Fibroblast of skin of right quadriceps (primary cell): ENCODE results near the gene COLGALT1.
"Not testable (repeated sequence)": the region's sequence is repeated elsewhere in the genome, so short reads cannot be mapped to it uniquely, and the experiment has no call there.

Experiments used
- DNase-seq: peaks from one replicate; pipeline ENCODE4 v3.0.0-alpha.2; 2013

The COLGALT1 gene

GRCh38 chr19:17562561-17562960, 7.1 kb downstream of the COLGALT1 start:
- DNase-seq, result no peak

DNA sequence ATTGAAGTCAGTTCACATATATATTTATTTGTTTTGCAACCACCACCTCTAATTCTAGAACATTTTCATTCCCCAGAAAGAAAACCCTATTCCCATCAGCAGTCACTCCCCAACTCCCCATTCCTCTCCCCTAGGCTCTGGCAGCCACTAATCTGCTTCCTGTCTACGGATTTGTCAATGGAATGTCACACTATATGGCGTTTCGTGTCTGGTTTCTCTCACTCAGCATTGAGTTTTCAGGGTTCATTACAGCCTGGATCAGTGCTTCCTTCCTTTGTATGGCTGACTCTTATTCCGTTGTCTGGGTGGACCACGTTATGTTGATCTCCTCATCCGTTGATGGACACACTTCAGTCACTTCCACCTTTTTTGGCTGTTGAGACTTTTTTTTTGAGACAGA, 9.3 kb downstream of the COLGALT1 start:
- no peak for DNase-seq

DNA sequence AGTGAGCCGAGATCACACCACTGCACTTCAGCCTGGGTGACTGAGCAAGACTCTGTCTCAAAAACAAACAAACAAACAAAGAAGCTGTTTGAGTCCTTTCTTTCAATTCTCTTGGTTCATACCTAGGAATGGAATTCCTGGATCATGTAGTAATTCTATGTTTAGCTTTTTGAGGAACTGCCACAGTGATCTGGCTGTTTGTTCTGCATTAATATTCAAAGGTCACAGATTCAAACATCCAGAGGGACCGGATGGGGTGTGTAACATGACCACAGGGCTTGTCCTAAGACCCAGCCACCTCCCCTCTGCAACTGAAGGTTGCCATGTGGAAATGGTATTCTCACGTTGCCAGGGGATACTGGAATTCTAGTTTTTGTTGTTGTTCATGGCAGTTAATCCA, 10.2 kb downstream of the COLGALT1 start:
- no peak for DNase-seq

DNA sequence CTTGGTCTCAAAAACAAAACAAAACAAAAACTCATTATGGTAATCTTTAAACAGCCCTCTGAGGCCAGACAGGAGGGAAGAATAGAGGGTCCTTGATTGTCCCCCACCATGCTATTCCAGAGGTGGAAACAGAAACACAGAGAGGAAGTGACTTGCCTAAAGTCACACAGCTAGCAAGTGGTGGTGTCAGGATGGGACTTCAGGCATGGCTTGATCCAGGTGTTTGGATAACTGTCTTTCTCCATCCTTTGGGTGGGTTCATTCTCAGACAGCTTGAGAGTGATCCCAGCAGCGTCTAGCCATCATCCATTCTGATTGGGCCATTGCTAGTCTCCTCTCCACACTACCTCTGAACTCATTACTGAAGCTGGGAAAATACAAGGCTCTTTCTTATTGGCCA, 12.5 kb downstream of the COLGALT1 start:
- no peak for DNase-seq

GRCh38 chr19:17570291-17570690, 14.8 kb downstream of the COLGALT1 start:
- DNase-seq, result not testable (repeated sequence)

GRCh38 chr19:17570791-17571190, 15.3 kb downstream of the COLGALT1 start:
- DNase-seq, result no peak

- no peak for DNase-seq
Observed at GRCh38 chr19:17572638-17573037, 17.2 kb downstream of the COLGALT1 start.

DNA sequence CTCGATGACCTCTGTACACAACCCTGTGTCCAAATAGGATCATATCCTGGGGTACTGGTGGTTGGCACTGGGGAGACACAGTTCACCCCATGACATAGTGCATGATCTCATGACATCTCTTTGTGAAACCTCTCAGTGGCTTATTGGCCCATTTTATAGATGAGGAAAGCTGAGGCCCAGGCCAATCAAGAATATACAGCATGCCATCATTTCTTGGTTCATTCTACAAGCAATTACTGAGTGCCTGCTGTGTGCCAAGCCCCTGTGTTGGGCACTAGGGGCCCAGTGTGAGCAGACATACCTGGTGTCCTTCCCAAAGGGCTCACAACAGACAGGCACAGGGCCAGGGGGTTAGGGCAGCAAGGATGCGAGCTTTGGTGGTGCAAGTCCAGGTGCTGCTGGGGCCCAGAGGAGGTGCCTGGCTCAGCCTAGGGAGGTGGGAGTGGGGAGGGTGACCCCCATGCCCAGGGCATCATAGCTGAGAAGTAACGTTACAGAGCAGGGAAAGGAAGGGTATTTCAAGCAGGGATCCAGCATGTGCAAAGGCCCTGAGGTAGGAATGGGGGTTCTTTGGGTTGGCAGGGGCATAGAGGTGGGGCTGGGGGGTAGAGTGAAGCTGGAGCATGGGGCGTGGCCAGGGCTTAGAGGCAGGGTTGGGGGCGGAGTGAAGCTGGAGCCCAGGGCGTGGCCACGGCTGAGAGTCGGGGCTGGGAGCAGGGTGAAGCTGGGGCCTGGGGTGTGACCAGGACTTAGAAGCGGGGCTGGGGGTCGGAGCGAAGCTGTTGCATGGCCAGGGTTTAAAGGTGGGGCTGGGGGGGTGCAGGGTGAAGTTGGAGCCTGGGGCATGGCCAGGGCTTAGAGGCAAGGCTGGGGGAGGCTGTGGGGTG, 20.7 kb downstream of the COLGALT1 start:
- no peak for DNase-seq

DNA sequence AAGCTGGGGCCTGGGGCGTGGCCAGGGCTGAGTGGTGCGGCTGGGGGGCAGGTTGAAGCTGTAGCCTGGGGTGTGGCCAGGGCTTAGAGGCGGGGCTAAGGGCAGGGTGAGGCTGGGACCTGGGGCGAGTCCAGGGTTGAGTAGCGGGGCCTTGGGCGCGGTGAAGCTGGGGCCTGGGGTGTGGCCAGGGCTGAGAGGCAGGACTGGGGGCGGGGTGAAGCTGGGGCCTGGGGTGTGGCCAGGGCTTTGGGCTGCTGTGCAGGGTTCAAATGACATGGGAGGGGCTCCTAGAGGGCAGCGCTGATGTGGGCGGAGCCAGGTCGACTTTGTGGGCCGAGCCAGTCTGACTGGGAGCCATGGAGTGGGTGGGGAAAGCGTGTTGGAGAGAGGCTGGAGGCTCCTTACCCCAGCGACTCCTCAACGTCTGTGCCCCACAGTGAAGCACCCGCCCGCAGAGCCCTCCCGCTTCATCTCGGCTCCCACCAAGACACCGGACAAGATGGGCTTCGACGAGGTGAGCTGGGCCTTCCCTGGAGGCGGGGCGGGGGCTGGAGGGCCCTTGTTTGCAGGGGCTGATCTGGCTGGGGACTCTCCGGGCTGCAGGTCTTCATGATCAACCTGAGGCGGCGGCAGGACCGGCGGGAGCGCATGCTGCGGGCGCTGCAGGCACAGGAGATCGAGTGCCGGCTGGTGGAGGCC, 21.5 kb downstream of the COLGALT1 start:
- DNase-seq, result peak; percentile 21

GRCh38 chr19:17577457-17578097, 22.1 kb downstream of the COLGALT1 start:
- no peak for DNase-seq

GRCh38 chr19:17579661-17580244, 24.3 kb downstream of the COLGALT1 start:
- peak; percentile 29 for DNase-seq

GRCh38 chr19:17580470-17581144, 25.2 kb downstream of the COLGALT1 start:
- DNase-seq, result no peak

- no peak for DNase-seq
Observed at GRCh38 chr19:17581211-17581874, 25.9 kb downstream of the COLGALT1 start.

- no peak for DNase-seq
Observed at GRCh38 chr19:17582613-17583012, 27.2 kb downstream of the COLGALT1 start.

GRCh38 chr19:17584132-17584531, 28.7 kb downstream of the COLGALT1 start:
- no peak for DNase-seq

GRCh38 chr19:17585395-17585794, 29.9 kb downstream of the COLGALT1 start:
- DNase-seq, result not testable (repeated sequence)

DNA sequence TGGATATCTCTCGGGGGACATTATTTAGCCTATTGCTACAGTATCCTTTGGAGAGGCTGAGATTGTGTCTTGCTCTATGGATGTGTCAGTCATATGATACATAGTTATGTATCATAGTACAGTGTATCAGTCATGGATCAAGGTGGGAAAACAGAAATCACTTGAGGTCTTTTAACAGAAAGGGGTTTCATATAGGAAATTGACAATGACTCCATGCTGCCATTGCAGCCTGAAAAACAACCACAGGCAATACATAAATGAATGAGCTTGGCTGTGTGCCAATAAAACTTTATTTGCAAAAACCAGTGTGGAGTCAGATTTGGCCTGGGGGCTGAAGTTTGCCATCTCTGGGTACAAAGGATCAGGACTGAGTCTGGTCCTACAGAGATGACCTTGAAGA, 35.4 kb downstream of the COLGALT1 start:
- no peak for DNase-seq

- not testable (repeated sequence) for DNase-seq
Observed at GRCh38 chr19:17594296-17594695, 38.8 kb downstream of the COLGALT1 start.

GRCh38 chr19:17598063-17598462, 42.6 kb downstream of the COLGALT1 start:
- DNase-seq, result not testable (repeated sequence)

GRCh38 chr19:17598953-17599352, 43.5 kb downstream of the COLGALT1 start:
- no peak for DNase-seq

GRCh38 chr19:17599780-17600179, 44.3 kb downstream of the COLGALT1 start:
- no peak for DNase-seq

GRCh38 chr19:17601683-17602082, 46.2 kb downstream of the COLGALT1 start:
- DNase-seq, result no peak
